GF-D8 (cell line): ENCODE results near the gene ZNF415.
"Not testable (repeated sequence)": the region's sequence is repeated elsewhere in the genome, so short reads cannot be mapped to it uniquely, and the experiment has no call there.

Experiments used
- DNase-seq: peaks from one replicate; lab custom pipeline; 2025; lab: John Stamatoyannopoulos, UW

Gene ZNF415

DNA sequence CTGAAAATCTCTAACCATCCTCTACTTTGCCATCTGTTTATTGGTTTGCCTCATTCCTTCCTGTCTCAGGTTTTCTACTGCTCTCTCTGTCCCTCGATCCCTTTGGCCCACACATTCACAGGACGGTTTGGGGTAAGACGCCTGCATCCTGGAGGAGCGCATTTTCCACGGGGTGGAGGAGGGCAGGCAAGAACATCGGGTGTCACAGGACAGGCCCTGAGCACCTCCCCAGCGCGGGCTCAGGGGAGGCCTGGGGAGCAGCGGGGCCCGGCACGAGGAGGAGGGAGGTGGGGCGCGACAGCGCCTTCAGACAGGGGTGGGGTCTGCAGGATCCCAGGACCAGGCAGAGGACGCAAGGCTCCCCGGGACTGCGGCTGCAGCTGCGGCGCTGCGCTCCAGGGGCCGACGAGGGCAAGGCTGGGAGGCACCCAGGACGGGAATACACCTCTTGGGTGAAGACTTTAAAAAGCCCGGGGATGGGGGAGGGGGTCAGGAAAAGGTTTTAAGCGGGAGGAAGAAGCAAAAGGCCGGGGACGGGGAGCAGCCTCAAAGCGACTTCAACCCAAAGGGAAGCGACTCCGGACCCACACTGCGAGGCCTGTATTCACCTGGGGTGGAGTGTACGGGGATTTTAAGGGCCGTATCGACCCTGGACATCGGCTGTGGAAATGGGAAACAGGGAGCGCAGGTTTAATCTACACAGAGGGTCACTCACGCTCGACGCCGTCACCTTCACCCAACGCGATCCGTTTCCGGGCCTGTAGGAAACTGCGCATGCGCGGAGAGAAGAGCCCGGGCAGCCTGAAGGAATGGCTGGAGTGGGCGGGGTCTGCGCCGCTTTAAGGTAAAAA is at the start of gene ZNF415:
TSS of gene ZNF415 (minus strand) at position 770 of the 851 bp plus-strand sequence. CDS start 10,234 bp downstream, outside the sequence.
- DNase-seq: peak; percentile 43

DNA sequence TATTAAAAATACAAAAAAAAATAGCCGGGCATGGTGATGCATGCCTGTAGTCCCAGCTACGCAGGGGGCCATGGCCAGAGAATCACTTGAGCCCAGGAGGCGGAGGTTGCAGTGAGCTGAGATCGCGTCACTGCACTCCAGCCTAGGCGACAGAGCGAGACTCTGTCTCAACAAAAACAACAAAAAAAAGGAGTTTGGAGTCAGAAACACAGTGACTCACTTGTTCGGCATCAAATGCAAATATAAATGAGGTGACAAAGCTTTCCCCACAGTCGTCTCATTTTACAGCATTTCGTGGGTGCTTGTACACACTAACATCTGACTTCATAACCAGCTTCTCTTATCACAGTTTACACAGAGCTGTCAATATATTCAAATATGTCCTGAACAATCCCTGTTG is 49.5 kb upstream of the ZNF415 start:
- DNase-seq: no peak

DNA sequence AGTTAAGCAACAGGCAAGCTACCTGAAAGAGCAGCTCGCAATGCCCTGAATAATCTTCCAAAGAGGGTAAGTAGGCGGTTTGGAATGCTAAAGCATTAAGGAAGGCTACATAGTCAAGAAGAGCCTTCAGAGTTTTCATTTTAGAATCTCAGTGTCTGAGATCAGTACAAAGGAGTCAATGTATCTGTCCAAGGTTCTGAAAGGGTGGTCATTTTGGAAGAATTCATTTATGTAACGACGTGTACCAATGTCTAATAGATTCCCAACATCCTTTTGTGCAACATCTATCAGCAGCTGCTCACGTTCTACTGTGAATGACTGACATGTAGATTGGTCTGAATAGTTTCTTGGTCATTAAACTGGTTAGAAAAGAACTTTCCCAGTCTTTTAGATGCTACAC is 45.3 kb upstream of the ZNF415 start:
- no peak for DNase-seq

DNA sequence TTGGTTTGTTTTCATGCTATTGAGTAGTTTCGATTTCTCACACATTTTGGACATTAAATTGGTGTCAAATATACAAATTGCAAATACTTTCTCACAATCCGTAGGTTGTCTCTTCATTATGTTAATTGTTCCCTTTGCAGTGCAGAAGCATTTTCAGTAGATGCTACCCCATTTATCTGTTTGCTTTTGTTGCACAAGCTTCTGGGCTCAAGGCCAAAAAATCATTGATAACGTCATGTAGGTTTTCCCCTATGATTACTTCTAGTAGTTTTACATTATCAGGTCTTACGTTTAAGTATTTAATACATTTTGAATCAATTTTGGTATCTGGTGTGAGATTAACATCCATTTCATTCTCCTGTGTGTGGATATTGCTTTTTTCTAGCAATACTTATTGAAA is 40.2 kb upstream of the ZNF415 start:
- DNase-seq: no peak

DNA sequence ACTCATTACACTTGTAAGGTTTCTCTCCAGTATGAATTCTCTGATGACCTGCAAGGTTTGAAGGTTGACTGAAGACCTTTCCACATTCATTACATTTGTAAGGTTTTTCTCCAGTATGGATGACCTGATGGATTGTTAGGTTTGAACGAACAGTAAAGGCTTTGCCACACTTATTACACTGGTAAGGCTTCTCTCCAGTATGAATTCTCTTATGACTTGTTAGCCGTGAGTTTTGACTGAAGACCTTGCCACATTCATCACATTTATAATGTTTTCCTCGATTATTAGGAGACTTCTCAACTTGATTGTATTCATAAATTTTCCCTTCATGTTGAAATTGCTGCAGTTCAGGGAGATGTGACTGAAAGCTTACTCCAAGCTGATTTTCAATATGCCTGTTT is 33.0 kb upstream of the ZNF415 start:
- DNase-seq: no peak

DNA sequence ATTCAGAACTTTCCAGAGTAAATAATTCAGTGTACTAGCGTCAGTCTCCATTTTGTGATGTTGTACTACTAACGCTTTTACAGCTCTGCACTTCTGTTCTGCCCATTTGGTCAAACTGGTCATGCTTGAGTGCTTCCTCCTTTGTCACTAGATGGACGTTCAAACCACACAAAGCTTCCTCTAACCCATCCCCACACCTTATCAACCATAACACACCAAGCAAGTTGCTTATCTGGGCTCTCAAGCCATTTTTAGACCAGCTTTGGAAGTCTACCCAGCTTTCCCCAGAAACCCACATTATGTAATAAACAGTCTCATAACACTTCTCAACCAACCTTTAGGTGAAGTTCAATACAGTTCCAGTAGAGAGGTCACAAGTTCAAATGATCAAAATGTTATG is 28.4 kb upstream of the ZNF415 start:
- peak; percentile 68 for DNase-seq

DNA sequence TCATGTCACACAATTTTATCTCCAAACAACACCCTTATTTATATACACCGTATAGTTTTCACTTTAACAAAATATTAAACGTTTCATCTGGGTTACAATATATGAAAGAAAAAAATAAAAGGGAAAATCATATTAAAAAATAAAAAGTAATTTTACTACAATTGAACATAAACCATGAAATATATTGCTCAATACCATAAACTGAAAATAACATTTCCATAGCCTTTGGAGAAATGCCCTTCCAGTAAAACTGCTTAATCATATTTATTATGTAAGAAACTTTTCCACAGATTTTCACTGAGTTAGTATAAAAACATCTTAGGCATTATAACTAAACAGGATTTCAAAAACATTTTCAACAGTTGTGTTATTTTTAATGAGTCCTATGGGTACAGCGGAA is 27.6 kb upstream of the ZNF415 start:
- DNase-seq: no peak

DNA sequence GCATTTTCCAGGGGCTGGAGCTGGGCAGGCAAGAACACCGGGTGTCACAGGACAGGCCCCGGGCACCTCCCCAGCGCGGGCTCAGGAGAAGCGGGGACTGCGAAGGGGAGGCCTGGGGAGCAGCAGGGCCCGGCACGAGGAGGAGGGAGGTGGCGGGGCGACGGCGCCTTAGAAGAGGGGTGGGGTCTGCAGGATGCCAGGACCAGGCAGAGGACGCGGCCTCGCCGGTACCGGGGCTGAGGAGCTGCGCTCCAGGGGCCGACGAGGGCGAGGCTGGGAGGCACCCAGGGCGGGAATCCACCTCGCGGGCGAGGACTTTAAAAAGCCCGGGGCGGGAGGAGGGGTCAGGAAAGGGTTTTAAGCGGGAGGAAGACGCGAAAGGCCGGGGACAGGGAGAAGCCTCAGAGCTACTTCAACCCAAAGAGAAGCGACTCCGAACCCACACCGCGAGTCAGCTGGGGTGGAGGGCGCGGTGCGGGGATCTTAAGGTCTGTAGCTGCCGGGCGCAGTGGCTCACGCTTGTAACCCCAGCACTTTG is 25.5 kb upstream of the ZNF415 start:
- DNase-seq: no peak

DNA sequence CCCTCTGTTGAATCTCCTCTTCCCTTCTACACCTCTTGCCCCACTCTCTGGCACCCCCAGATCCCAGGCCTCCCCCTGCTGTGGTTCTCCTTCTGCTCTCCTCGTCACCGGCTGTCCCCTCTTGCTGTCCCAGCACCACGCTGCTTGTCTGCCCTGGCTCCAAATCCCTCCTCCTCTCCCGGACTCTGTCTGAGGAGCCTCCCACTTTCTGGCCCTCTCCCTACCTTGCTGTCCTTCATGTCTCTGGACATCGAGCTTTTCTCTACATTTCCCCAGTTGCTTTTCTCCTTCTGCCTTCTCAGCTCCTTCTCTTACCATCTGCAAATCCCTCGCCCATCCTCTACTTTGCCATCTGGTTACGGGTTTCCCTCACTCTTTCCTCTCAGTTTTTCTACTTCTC is 24.9 kb upstream of the ZNF415 start:
- DNase-seq: no peak

DNA sequence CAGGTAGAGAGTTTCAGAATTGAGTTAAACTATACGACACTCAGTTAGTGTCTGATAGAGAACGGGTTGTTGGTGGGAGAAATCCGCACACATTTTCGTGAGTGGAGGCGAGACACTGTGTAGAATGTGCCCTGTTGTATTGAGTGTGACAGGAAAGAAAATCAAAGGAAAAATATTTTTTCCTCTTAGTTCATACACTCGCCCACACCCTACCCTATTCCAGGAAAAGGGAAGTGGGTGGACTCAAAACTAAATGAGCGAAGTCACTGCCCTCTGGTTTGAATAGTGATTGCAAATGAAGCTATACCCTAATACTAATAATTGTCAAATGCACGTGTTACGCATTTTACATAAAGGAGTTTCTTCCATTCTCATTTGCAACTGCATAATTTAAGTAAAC is 24.1 kb upstream of the ZNF415 start:
- no peak for DNase-seq

DNA sequence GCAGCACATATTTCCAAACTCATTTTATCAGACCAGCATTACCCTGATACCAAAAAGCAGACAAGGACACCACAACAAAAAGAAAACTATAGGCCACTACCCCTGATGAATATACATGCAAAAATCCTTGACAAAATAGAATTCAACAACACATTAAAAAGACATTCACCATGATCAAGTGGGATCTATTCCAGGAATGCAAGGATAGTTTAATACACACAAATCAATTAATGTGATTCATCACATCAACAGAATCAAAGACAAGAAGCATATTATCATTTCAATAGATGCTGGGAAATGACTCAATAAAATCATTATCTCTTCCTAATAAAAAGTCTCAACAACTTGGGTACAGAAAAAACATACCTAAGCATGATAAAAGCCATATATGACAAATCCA is 14.9 kb upstream of the ZNF415 start:
- DNase-seq: no peak

DNA sequence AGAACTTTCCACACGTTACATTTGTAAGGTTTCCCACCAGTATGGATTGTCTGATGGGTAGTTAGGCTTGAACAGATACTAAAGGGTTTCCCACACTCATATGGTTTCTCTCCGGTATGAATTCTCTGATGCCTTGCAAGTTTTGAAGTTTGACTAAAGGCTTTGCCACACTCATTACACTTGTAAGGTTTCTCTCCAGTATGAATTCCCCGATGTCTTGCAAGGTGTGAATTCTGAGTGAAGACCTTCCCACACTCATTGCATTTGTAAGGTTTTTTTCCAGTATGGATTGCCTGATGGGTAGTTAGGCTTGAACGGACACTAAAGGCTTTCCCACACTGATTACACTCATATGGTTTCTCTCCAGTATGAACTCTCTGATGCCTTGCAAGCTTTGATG is 7.6 kb upstream of the ZNF415 start:
- DNase-seq: no peak

DNA sequence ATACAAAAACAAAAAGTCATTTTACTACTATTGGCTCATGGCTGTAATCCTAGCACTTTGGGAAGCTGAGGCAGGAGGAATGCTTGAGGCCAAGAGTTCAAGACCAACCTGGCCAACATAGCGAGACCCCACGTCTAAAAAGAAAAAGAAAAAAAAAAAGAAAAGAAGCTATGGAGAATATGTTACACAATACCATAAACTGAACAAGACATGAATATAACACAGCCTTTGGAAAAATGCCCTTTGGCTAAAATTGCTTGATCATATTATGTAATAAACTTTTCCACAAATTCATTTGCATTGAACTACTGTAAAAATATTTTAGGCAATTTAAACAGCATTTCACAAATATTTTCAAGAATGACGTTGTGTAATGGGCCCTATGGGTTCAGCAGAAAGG is 3.7 kb upstream of the ZNF415 start:
- DNase-seq: no peak

DNA sequence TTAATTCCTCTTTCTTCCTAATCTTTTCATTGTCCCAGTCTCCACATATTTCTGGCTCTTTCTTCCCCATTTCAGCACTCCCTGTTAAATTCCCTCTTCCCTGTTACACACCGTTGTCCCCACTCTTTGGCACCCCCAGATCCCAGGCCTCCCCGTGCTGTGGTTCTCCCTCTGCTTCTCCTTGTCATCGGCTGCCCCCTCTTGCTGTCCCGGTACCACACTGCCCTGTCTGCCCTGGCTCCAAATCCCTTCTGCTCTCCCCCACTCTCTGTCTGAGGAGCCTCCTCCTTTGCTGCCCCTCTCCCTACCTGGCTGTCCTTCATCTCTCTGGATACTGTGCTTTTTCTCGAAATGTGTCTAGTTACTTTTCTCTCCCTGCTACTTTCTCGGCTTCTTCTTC is 983 bp downstream of the ZNF415 start:
- DNase-seq: no peak

DNA sequence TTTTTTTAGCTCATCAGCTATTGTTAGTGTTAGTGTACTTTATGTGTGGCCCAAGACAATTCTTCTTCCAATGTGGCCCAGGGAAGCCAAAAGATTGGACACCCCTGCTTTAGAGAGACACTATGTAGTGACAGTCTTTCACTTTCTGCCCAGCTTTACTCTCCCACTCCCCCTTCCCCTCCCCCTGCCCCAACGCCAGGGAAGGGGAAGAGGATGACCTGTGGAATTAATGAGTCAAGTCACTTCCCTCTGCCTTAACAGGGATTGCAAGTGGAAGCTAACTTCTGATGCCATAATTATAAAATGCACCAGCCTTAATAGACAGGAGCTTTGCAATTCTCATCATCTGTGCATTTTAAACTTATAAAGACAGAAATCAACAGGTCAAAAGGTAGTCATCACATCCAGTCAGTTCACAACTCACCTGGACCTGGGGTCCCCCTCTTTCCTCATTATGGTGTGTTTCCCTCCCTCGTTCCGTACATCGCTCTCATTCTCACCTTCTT is 1.6 kb downstream of the ZNF415 start:
- no peak for DNase-seq

DNA sequence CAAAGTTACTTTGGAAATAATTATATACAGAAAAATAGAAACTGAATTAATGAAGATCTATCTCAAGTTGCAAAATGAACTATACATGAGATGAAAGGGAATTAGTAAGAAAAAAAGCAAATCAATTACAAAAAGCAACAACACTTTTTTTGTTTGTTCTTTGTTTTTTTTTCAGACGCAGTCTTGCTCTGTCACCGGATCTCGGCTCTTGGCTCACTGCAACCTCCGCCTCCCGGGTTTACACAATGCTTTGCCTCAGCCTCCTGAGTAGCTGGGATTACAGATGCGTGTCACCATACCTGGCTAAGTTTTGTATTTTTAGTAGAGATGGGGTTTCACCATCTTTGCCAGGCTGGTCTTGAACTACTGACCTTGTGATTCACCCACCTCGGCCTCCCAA is 2.2 kb downstream of the ZNF415 start:
- no peak for DNase-seq

DNA sequence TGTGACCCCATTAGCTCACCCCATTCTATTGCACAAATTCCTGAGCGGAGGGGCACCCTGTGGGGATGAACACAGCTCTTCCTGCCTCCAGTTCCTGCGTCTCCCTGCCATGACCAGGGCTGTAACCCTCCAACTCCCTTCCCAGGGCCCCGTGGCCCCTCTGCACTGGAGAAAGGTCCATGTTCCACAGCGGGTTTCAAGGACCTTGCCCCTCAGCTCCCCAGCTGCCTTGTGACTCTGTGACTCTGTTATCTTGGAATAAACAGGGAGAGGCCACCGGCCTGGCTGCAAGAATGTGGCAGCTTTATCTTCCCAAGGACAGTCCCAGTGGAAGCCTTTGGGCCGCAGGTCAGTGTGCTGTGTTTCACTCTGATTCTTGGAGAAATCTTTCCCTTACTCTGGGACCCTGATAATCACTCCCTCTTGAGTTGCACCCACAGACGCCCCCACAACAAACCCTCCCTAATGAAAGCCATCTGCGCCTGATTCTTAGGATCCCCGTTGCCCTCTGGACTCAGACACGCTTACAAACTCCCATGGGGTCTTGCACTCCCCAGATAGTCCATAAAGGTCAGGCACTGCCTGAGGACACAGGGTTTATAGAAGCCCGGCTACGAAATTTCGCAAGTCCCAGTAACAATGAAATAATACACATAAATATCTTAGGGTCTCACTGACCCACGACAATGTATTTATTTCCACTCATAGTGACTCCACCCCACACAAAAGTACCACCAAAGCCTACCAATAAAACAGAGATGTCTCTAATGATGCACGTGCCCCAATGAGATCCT is 5.8 kb downstream of the ZNF415 start:
- DNase-seq: not testable (repeated sequence)

DNA sequence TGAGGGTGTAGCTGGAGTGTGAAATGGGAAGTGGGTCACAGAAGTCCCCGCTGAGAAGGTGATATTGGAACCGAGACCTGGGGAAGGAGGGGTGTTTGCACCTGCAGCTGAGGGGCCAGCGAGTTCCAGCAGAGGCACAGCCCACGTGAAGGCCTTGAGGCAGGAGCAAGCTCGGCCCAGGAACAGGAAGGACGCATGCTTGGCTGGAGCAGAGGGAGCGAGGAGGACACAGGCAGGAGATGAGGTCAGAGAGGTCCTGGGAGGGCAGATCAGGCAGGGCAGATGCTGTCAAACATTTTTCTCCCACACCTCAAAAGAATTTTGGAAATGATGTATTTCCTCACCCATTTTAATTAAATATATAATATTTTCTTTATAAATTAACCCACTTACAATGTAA is 9.3 kb downstream of the ZNF415 start:
- DNase-seq: no peak

DNA sequence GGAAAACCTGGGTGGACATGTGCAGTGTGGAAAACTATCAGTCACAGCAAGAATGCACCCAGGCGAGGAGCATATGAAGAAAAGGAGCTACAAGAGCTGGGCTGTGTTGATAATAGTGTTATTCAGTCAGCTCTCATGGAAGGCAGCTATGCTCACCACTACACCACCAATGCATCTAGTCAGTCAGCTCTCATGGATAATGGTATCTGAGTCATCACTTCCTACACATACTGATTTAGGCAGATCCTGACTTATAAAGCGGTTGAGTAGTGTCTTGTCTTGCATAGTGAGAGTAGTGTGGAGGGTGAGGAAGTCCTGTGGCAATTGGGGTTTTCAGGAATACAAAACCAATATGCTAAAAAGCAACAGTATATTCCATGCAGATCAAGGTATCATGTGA is 20.4 kb downstream of the ZNF415 start:
- no peak for DNase-seq

DNA sequence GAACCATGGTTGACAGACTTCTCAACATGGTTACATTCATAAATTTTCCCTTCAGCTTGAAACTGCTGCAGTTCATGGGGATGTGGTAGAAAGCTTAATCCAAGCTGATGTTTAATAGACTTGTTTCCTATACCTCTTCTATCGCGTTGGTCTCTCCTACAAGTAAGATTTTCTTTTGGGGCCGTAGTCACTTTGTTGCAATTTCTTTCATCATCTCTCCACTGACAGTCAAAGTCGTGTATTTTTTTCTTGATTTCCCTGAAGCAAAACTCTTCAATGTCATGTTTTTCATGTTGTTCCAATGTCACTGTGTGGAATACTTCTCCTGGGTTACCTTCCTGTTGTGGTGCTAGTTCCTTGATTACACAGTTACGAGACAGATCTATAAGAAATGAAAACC is 23.2 kb downstream of the ZNF415 start:
- DNase-seq: no peak

DNA sequence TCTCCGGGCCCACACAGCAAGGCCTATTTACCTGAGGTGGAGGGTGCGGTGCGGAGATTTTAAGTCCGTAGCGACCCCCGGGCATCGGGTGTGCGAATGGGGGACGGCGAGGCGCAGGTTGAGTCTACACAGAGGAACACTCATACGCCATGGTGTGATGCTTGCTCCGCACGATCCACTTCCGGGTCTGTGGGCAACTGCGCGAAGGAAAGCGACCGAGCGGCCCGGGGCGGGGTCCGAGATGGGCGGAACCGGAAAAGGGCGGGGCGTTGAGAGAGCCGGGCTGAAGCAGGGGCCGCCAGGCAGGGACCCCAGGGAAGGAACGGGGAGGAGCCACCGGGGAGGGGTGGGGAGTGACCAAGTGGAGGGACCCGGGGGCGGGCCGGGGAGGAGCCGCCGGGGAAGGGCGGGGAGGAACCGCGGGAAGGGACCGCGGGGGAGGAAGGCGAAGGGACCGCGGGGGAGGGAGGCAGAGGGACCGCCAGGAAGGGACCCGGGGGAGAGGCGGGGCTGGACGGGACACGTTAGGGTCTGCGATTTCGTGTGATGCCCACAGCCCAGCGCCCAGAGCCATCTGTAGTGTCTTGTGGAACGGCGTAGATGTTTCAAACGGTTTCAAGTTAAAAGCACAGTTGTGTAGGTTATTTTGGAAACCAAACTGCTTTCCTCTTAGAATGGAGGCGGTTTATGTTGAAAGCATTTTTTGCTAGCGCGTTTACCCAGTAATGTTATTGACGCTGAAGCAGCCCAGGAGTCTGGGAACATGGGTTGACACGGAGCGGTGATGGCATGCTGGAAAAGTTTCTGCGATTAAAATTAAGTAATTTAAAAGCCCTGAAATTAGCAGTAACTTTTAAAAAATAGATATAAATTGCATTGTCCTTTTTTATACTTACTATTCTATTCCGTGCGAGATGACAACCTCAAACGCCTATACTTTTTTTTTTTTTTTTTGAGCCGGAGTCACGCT is 29.2 kb downstream of the ZNF415 start, which contains the start of gene ZNF160:
TSS of gene ZNF160 (minus strand) at position 189 of the 970 bp plus-strand sequence. CDS start 17,146 bp downstream, outside the sequence.
- peak; percentile 91 for DNase-seq
